HG03558 (cell line): ENCODE measurements around the gene CSTPP1.
"Not testable (repeated sequence)": the region's sequence is repeated elsewhere in the genome, so short reads cannot be mapped to it uniquely, and the experiment has no call there.

ENCODE experiments used
- ATAC-seq: cut with Tn5 transposase; IDR thresholded peaks from one replicate; pipeline ENCODE4 v1.9.1; 2021; ENCODE audit warnings: moderate number of reproducible peaks; ENCODE audit not compliant: unreplicated experiment; ENCODE audit errors: extremely low read depth

CSTPP1 gene

GRCh38 chr11:46907606-46908005 lies 29.0 kb upstream of the CSTPP1 start:
- no peak for ATAC-seq

GRCh38 chr11:46912526-46913150 lies 23.9 kb upstream of the CSTPP1 start:
- no peak for ATAC-seq

DNA sequence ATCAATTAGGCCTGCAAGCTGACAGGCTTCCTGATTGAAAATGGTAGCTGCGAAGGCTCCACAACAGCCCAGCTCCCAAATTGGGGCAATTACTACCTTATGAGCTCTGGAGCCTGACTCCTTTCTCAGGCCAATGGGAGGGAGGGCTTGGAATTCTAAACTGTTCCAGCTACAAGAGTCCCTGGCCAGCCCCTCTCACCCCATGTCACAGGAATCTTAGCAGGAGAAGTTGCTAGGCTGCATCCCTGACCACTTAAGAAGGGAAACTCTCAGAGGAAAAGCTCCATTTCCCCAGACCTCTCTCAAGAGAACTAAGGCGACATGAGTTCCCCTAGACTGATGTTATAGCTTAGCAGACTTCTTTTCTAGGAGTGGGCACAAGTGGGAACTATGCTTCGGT lies 23.1 kb upstream of the CSTPP1 start:
- no peak for ATAC-seq

DNA sequence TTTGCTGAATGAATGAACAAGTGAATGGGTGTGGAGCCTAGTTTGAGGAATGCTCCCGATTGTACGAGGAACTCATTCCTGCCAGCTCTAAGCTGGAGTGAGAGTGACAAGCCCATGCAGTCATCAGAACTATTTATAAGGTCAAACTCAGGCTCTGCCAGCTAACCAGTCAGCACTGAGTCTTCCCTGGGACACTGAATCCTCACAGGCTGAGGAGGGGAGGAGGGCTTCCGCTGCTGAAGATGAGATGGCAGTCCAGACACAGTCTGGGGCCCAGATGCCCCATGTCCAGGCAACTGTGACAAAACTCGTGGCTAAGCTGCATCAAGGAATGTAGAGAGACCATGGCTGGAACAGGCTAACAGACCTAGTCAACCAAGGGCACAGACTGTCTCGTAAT lies 22.2 kb upstream of the CSTPP1 start:
- ATAC-seq, result no peak

GRCh38 chr11:46914910-46915309 lies 21.7 kb upstream of the CSTPP1 start:
- no peak for ATAC-seq

- ATAC-seq, result no peak
These were observed 20.1 kb upstream of the CSTPP1 start for GRCh38 chr11:46916286-46917108.

DNA sequence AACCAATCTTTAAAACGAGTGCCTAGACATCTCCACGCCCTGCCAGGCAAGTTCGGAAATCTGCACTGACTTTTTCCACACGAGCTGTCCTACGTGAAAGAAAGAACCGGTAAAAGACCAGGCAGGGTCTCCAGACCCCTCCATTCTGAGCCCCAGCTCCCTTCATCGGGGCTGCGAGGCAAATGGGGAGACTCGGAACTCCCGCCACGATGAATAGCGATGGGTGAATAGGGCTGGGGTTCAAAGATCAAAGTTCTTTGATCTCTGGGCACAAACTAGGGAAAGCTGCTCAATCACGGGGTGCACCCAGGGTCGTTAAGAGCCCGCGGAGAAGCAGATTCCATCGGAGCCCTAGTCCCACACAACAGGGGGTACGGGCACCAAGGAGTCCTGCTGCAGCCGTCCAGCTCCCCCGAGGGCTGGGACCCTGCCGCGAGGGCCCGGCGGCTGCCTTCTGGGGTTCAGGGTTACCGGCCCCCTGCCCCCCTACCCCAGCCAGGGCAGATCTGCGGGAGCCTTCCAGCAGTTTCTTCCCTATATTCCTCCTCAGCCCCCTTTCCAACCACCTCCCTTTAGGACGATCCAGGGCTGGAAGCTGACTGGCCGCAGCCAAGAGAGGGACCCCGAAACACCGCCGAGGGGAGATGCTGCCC lies 19.3 kb upstream of the CSTPP1 start:
- ATAC-seq, result no peak

- ATAC-seq, result no peak
These were observed 18.8 kb upstream of the CSTPP1 start for GRCh38 chr11:46917762-46918082.

- no peak for ATAC-seq
These were observed 18.3 kb upstream of the CSTPP1 start, which contains the start of gene LRP4 for GRCh38 chr11:46918083-46918787. TSS of gene LRP4 (minus strand) at chr11:46918550. CDS start at chr11:46918379, 171 bp downstream.

DNA sequence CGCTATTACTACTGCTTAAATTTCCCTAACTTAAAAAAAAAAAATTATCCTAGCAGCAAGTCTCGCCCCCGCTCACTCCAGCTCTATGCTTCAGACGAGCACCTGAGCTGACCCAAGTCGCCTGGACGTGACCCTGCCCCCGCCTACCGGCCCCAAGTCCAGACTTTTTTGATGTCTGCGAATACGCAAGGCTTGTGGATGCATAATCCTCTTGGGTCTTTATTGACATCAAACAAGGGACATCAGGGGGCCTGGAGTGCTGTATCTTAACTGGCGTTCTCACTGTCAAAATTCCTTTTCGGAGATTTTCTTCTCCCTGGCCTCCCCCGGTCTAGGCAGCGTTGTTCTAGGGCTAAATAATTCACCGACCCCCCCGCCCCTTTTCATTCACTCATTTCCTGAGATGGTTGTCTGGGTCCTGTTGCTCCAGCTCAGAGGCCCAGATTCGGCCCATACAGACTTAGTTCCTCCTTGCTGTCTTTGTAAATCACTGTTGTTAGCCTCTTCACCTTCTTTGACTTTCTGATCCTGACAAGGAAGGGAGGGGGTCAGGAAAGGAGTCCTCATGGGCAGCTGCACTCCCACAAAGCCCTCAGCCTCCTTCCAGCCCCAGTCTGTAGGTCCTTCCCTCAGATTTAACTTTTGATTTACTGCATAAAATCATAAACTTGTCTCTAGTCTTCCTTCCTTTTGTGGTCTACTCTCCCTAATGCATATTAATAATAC lies 17.6 kb upstream of the CSTPP1 start:
- no peak for ATAC-seq

DNA sequence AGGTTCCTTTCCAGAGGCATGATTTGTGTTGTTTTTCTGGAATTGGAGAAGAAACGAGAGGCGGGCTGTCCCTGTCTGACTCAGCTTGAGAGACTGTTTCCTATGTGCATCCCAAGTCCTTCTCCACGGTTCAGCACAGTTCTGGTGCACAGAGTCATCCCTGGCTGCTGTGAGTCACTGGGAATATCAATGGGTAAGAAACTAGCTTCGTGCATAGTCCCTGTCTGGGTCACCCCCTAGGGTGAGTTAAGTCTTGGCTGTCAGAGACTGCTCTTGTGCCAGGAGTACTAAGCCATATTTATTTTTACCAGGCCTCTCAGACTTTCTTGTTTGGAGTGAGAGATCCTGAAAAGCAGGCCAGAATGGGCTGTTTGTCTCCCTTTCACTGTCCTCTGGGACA lies 15.8 kb upstream of the CSTPP1 start:
- no peak for ATAC-seq

DNA sequence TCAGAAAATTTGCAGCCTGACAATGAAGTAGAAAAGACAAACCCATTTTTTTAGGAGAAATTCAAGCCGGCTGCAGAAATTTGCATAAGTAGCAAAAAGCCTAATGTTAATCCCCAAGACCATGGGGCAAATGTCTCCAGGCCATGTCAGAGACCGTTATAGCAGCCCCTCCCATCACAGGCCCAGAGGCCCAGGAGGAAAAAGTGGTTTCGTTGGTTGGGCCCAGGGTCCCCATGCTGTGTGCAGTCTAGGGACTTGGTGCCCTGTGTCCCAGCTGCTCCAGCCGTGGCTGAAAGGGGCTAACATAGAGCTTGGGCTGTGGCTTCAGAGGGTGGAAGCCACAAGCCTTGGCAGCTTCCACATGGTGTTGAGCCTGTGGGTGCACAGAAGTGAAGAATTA lies 8.6 kb upstream of the CSTPP1 start:
- not testable (repeated sequence) for ATAC-seq

- ATAC-seq, result not testable (repeated sequence)
These were observed 7.9 kb upstream of the CSTPP1 start for GRCh38 chr11:46928701-46929100.

GRCh38 chr11:46930089-46930488 lies 6.5 kb upstream of the CSTPP1 start:
- ATAC-seq, result no peak

DNA sequence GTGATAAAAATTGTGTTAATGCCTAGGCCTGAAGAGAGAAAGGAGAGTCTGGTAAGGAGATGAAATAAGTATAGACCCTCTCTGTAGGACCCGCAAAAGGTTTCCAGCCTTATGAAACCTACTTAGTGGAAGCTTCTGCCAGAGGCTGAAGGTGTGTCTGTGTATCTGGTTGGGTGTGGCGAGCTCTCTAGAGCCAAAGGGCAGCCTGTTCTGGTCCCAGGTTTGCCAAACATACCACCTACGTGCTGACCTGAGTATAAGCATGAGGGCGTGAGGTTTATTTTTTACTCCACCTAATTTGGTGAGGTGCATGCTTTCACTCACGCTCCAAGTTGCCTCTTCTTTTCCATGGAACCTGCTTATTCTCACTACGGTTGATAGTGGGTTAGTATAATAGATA lies 5.6 kb downstream of the CSTPP1 start:
- ATAC-seq, result no peak

DNA sequence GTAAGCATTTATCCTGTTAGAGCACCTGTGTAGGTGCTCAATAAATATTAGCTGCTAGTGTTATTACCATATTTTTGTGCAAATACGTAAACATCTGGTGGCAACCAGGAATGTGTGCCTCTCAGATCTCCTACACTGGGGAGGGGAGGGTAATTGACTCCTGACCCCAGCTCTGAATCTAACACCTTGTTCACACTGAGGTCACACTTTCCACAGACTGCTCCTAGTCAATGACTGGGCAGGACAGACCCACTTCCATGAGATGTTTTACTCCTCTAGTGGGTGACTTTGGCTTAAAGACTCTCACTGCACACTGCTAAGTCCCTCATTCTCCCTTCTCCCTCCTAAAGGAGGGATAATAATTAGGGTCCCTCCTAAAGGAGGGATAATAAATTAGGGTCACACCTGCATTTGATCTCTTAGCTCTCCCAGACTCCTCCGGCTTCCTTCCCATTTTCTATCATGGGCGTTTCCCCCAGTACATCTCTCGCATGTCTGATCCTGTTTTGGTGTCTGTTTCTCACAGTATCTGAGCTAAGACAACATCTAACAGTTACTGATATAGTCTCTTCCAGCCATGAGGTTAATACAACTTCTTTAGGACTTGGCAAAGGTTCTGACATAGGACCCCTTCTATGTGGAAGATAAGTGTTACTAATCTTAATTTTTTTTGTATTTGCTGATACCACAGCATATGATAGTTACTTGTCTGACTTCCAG lies 8.0 kb downstream of the CSTPP1 start:
- ATAC-seq, result no peak

GRCh38 chr11:46947399-46948077 lies 11.0 kb downstream of the CSTPP1 start:
- ATAC-seq, result no peak

- ATAC-seq, result no peak
These were observed 12.0 kb downstream of the CSTPP1 start for GRCh38 chr11:46948378-46949131.
